Measurements from ENCODE around the gene BMP8A. TPM values are rescaled to one million over a fixed set of nuclear protein-coding genes. Genes with fewer than 3 reads are reported as not detected.

The BMP8A gene
- polyA plus RNA-seq, 3 donors, result not detected

- H4K20me1 ChIP-seq (ENCODE audit: insufficient read depth, low read length), result peaks cover 18% of the 10 kb centered on the region
- no peaks in the 10 kb centered on the region for H3K27me3 ChIP-seq (ENCODE audit: control insufficient read depth in 2 of 2, insufficient read depth in 2 of 2, low read length in 2 of 2)
- 83% methylated on average over 1 of the region's 3 CpGs for WGBS (ENCODE audit: insufficient coverage)
- Mint-ChIP-seq H3K36me3 (peaks cover 86 to 93% of the 10 kb centered on the region in 2 donors), H3K4me1 (peaks cover 7% of the 10 kb centered on the region), H3K27me3 (ENCODE audit: low read depth in 3 of 3) (peaks cover 0 to 1% (median 0%) of the 10 kb centered on the region in 3 donors), H3K27ac (no peak overlapping the region), H3K9me3 (no peaks in the 10 kb centered on the region), H3K4me3 (no peak overlapping the region)
- H3K4me2 ChIP-seq (replicated peaks; ENCODE audit: extremely low read depth, low read length, poor library complexity, severe bottlenecking), result no peak overlapping the region
- H3K27ac ChIP-seq (ENCODE audit: low read depth in 1 of 2, low read length in 2 of 2), result no peak overlapping the region
- H3K36me3 ChIP-seq (replicated peaks in 1 of 2; ENCODE audit: control insufficient read depth in 1 of 2, insufficient read depth in 2 of 2, low read length in 2 of 2), result peaks cover 78 to 94% of the 10 kb centered on the region in 2 donors
- H3K79me2 ChIP-seq (ENCODE audit: insufficient read depth, low read length), result no peaks in the 10 kb centered on the region
- peaks cover 4 to 6% of the 10 kb centered on the region in 2 donors for H3K4me1 ChIP-seq (ENCODE audit: control insufficient read depth in 1 of 2, insufficient read depth in 2 of 2, low read length in 2 of 2)
- no peak overlapping the region for H2AFZ ChIP-seq (ENCODE audit: insufficient read depth, low read depth, low read length, poor library complexity, severe bottlenecking)
- H3K9me3 ChIP-seq (replicated peaks in 1 of 2; ENCODE audit: control insufficient read depth in 1 of 2, insufficient read depth in 1 of 2, low read length in 2 of 2), result no peaks in the 10 kb centered on the region
- DNase-seq, result no peak
- no peak overlapping the region for H3K4me3 ChIP-seq (replicated peaks in 1 of 3; ENCODE audit: low read depth in 2 of 3, low read length in 3 of 3)
- H3K9ac ChIP-seq (ENCODE audit: insufficient read depth, low read length, poor library complexity, severe bottlenecking), result no peak overlapping the region
- intact Hi-C loops (cut with micrococcal nuclease), result no loop called here
- no peak for TF ChIP-seq CTCF (IDR thresholded peaks at IDR 0.05)
These were observed 71.5 kb downstream of the BMP8A start for GRCh38 chr1:39562886-39563285.

- Histone ChIP-seq H3K4me2 (replicated peaks; ENCODE audit: extremely low read depth, low read length, poor library complexity, severe bottlenecking) (no peak overlapping the region), H3K79me2 (ENCODE audit: insufficient read depth, low read length) (no peaks in the 10 kb centered on the region)
- TF ChIP-seq CTCF (IDR thresholded peaks at IDR 0.05), result no peak
These were observed 72.2 kb downstream of the BMP8A start for GRCh38 chr1:39563669-39564068.

More at GRCh38 chr1:39563669-39564068, 72.2 kb downstream of the BMP8A start:
- Histone ChIP-seq H4K20me1 (ENCODE audit: insufficient read depth, low read length) (peaks cover 24% of the 10 kb centered on the region), H3K9me3 (replicated peaks in 1 of 2; ENCODE audit: control insufficient read depth in 1 of 2, insufficient read depth in 1 of 2, low read length in 2 of 2) (no peaks in the 10 kb centered on the region), H3K9ac (ENCODE audit: insufficient read depth, low read length, poor library complexity, severe bottlenecking) (no peak overlapping the region), H3K27me3 (ENCODE audit: control insufficient read depth in 2 of 2, insufficient read depth in 2 of 2, low read length in 2 of 2) (no peaks in the 10 kb centered on the region), H2AFZ (ENCODE audit: insufficient read depth, low read depth, low read length, poor library complexity, severe bottlenecking) (no peak overlapping the region), H3K36me3 (replicated peaks in 1 of 2; ENCODE audit: control insufficient read depth in 1 of 2, insufficient read depth in 2 of 2, low read length in 2 of 2) (peaks cover 84 to 100% of the 10 kb centered on the region in 2 donors), H3K4me1 (ENCODE audit: control insufficient read depth in 1 of 2, insufficient read depth in 2 of 2, low read length in 2 of 2) (peaks cover 4% of the 10 kb centered on the region in 2 donors), H3K27ac (ENCODE audit: low read depth in 1 of 2, low read length in 2 of 2) (no peak overlapping the region), H3K4me3 (replicated peaks in 1 of 3; ENCODE audit: low read depth in 2 of 3, low read length in 3 of 3) (no peak overlapping the region)
- Mint-ChIP-seq H3K27ac (peak overlapping the region in 4 of 7 donors; percentile 8 to 63 (median 46)), H3K9me3 (no peaks in the 10 kb centered on the region), H3K36me3 (peaks cover 94 to 100% of the 10 kb centered on the region in 2 donors), H3K4me3 (no peak overlapping the region), H3K4me1 (peaks cover 5% of the 10 kb centered on the region), H3K27me3 (ENCODE audit: low read depth in 3 of 3) (no peaks in the 10 kb centered on the region)
- WGBS (ENCODE audit: insufficient coverage), result 80% methylated on average over 10 of the region's 15 CpGs
- no peak for DNase-seq
- intact Hi-C loops (cut with micrococcal nuclease), result no loop called here

Data from CD14-positive monocyte (primary cell).